HPDE6-E6E7 (cell line): ENCODE measurements around the gene TMED3.
"Not testable (repeated sequence)": the region's sequence is repeated elsewhere in the genome, so short reads cannot be mapped to it uniquely, and the experiment has no call there.

ENCODE experiments used
- DNase-seq: peaks from one replicate; pipeline ENCODE4 v3.0.0; 2011; ENCODE audit warnings: missing footprints; ENCODE audit errors: extremely low spot score

Gene TMED3

GRCh38 chr15:79316864-79317263 lies 6.0 kb downstream of the TMED3 start:
- DNase-seq = no peak

GRCh38 chr15:79319973-79320372 lies 9.1 kb downstream of the TMED3 start:
- DNase-seq = not testable (repeated sequence)

- no peak for DNase-seq
These were observed 11.0 kb downstream of the TMED3 start for GRCh38 chr15:79321876-79322275.

- DNase-seq = no peak
These were observed 11.4 kb downstream of the TMED3 start for GRCh38 chr15:79322306-79322705.

- DNase-seq = no peak
These were observed 12.0 kb downstream of the TMED3 start for GRCh38 chr15:79322945-79323344.

DNA sequence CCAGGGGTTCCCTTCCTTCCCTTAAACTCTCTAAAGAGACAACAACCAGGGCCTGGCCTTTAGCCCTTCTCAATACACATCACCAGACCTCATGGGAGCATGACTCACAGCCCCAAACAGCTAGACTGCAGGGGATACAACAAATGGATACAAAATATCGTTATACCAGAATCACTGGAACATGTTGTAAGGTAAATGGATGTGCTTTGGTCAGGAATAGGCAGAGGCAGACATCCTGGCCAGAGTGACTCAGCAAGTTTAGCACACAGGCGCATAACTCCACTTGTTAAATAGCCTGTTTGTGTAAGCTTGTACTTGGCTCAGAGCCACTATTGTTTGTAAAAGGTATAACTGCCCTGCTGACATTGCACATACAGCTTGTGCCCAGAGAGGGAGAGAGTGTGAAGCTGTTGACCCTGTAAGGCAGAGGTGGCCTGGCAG lies 18.3 kb downstream of the TMED3 start:
- DNase-seq = no peak

GRCh38 chr15:79332824-79333510 lies 22.1 kb downstream of the TMED3 start:
- DNase-seq = no peak

DNA sequence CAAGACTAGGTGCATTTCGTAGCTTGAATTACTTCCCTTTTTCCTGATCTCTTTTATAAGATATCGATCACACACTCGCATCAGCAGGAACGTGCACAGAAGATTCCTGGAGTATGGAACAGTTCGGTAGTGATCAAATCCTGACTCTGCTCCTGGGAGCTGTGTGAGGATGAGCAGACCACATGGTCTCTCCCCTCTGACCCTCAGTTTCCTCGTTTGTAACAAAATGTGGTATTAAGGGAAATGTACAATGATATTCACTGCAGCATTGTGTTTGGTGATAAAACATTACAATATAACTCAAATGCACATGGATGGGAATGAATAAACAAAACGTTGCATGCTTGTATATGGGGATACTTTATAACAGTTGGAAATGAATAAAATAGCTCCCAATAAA lies 26.7 kb downstream of the TMED3 start:
- no peak for DNase-seq

DNA sequence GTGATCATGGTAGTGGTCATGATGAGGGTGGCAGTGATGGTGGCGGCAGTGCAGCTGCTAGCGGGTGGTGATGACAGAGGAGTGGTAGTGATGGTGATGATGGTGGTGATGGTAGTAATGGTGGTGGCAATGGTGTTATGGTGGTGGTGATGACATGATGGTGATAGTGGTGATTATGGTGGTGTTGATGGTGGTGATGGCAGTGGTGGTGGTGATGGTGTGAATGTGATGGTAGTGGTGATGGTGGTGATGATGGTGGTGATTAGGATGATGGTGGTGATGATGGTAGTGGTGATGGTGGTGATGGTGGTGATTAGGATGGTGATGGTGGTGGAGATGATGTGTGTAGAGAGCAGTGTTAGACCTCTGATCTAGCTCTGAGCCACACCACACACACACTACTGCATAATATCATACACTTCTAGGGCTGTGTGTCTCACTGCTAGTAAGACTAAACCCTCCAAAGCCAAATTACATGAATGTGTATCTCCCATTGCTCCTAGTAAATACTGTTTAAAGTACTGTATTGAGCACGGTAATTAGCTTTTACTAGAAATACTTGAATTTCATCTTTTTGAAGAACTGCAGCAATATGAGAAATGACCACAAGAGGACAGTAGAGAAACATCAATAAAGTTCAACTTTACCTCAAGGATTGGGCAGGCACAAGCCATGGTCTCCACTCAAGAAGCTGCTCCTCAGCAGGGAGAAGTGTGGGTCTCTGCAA lies 28.8 kb downstream of the TMED3 start:
- DNase-seq = no peak

DNA sequence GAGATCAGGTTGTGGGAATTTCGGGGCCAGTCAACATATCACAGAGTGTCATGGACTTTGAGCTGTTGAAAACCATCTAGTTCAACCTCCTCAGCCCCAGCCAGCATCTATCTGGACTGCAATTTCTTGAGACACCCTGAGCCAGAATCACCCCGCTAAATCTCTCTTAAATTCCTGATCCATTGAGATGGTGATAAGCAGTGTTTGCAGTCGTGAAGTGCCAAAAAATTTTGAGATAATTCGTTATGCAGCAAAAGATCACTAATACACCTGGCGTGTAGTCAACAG lies 29.3 kb downstream of the TMED3 start:
- DNase-seq = no peak

- DNase-seq = no peak
These were observed 30.5 kb downstream of the TMED3 start for GRCh38 chr15:79341396-79341795.

DNA sequence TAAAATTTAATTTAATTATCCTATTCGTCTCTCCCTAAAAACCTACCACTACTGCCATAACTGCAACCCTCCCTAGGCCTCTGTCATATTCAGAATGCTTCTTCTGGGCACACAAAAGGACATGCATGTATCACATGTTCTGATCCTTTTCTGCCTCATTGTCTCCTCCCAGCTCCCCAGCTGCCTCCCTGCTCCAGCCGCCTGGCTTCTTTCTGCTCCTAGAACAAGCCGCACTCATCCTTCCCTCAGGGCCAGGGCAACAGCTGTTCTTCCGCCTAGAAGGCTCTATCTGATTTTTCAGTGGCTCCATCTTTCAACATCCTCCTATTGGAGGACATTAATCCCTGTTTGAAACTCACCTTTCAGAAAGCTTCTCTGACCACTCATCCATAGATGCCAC lies 38.6 kb downstream of the TMED3 start:
- DNase-seq = no peak

DNA sequence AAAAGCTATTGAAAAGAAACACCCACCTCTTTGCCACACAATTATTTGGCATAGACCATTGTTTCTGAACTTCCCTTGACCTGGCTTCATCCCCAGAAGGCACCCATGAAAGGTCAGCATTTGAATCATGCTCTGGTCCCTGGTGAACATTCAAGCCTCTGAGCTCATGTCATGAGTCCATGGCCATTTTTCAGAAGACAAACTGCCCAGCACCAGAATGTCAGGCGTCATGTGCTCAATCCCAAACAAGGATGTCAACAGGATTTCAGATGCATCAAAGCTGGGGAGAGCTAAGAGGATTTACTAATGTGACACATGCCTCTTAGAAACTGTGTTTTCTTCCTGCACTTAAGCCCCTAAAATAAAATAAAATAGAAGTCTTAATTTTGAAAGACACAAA lies 41.3 kb downstream of the TMED3 start:
- no peak for DNase-seq

DNA sequence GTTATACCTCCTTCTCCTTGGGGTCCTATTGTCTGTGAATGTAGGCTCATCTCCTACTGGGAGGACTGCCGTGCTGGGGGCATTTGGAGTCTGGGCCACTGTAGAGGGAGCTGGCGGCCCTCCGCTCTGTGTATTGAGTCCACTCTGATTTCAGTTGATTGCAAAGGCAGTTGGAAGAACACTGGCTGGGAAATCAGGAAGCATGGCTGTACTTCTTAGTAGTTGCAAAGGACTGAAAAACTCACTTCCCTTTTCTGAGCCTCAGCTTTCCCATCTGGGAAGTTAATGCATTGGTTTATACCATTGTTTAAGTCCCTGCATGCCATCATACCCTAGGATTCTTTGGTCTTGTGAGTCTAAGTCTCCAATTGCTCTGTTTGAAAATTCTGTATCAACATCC lies 46.7 kb downstream of the TMED3 start:
- DNase-seq = no peak

- DNase-seq = no peak
These were observed 47.2 kb downstream of the TMED3 start for GRCh38 chr15:79358069-79358468.

DNA sequence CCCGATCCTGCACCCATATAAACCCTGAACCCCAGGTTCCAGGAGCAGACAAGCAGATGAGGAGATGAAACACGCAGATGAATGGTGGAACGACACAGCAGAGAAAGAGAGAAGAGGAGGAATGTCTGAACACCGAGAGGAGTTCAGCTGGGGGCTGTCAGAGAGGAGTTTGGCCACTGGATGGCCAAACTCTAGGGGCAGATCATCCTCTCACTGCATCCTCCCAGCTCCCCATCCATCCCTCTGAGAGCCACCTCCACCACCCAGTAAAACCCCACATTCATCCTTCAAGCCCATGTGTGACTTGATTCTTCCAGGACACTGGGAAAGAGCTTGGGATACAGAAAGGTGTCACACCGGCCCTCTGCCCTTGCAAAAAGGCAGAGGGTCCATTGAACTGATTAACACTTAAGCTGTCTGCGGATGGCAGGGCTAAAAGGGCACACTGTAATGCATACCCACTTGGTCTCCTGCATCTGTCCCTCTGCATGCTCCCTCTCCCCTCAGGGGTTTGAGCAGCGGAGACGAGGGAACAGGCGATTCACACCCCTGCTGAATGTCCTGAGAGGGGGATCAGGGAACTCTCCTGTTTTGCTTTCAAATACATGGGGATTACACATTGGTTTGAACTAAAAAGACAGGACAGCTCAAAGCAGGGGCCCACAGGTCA lies 53.8 kb downstream of the TMED3 start:
- DNase-seq = no peak

DNA sequence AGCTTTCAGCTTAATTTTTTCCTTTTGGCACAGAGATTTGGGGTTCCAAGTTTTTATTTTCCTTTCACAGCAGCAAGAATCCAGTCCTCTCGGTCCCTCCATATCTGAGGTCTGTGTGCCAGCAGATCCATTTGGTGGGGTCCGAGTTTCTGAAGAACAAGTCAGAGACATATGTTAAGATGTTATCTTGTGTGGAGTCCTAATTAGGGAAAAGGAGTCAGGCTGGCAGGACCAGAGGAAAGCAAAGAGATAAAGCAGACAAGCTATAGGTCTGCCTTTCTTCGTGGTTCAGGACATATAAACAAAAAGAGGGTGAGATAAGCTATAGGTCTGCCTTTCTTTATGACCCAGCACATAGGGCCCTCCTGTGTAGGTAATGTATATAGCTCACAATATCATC lies 54.9 kb downstream of the TMED3 start:
- no peak for DNase-seq

DNA sequence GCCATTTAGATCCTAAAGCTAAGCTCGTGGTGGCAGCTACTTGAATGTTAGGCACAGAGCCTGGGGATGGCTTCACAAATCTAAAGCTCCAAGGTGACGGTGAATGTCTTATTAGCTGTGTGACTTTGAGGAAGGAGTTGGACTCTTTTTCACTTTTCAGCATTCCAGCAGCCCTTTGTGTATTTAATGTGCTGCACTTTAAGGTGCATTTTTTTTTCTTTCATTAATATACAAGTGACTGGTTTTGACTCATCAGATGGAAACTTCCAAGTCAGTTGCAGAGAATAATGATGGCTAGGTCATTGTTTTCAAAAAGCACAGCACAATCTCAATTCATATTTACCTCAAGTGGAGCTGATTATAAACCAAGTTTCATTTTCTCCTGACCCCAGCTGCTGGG lies 55.8 kb downstream of the TMED3 start:
- DNase-seq = no peak

- no peak for DNase-seq
These were observed 59.8 kb downstream of the TMED3 start for GRCh38 chr15:79370716-79371115.

- DNase-seq = no peak
These were observed 60.7 kb downstream of the TMED3 start for GRCh38 chr15:79371591-79371990.

GRCh38 chr15:79372428-79372827 lies 61.5 kb downstream of the TMED3 start:
- no peak for DNase-seq
